Esophagus muscularis mucosa (tissue), 4 donors: Measurements from ENCODE around the gene DPP7.

ENCODE experiments used
- CTCF ChIP-seq, 3 experiments: fragments of 200-600 bp in 2 of 3; fragments of 450-650 bp in 1 of 3; sonication (generic) in 2 of 3; IDR thresholded peaks; one replicate each; pipeline ENCODE4 v1.5.1; 2017 to 2019; ENCODE audit warnings: antibody characterized with exemption in 3 of 3, mild to moderate bottlenecking in 2 of 3, moderate library complexity in 1 of 3
- EP300 ChIP-seq: sonication (generic); formaldehyde crosslinking; IDR thresholded peaks from one replicate; pipeline ENCODE4 v1.6.1; 2017; ENCODE audit warnings: antibody characterized with exemption
- POLR2A ChIP-seq: fragments of 450-650 bp; IDR thresholded peaks from one replicate; pipeline ENCODE4 v1.6.1; 2017; ENCODE audit warnings: antibody characterized with exemption, moderate library complexity, mild to moderate bottlenecking, low read depth

GRCh38 chr9:137084526-137084925 lies 30.0 kb downstream of the DPP7 start:
- TF ChIP-seq CTCF (IDR thresholded peaks at IDR 0.05) (no peak), POLR2A (no peak), EP300 (no peak)
